K562 (cell line): ENCODE results near the gene DCAF4L1. TPM values are rescaled to one million over a fixed set of nuclear protein-coding genes. Genes with fewer than 3 reads are reported as not detected.

Source experiments
- E2F3 ChIP-seq: fragments of 250-450 bp; sonication (Bioruptor Pico); IDR thresholded peaks from 2 replicates; pipeline ENCODE4 v1.4.0; 2020; ENCODE audit warnings: mild to moderate bottlenecking
- NCOR1 ChIP-seq: fragments of 450-650 bp; IDR thresholded peaks from 2 replicates; pipeline ENCODE4 v1.6.1; 2016; ENCODE audit warnings: mild to moderate bottlenecking, moderate library complexity
- PTBP1 ChIP-seq: fragments of 200-400 bp; formaldehyde crosslinking; IDR thresholded peaks from 2 replicates; pipeline ENCODE4 v1.6.1; 2017; ENCODE audit warnings: low read depth, low read length
- RNF2 ChIP-seq: sonication (generic); IDR thresholded peaks from 2 replicates; pipeline ENCODE4 v1.6.1; 2016
- ZNF134 ChIP-seq: fragments of 250-450 bp; sonication (Bioruptor Pico); conservative IDR thresholded peaks from 2 replicates; pipeline ENCODE4 v1.4.0; 2020
- ZNF184 ChIP-seq: sonication (generic); formaldehyde crosslinking; IDR thresholded peaks from 2 replicates; pipeline ENCODE4 v1.5.0; 2020; ENCODE audit warnings: missing genetic modification reagents
- ZNF589 ChIP-seq: fragments of 200-800 bp; sonication (Bioruptor generic); IDR thresholded peaks from 2 replicates; pipeline ENCODE4 v1.6.1; 2016; ENCODE audit warnings: low read depth, missing genetic modification characterization, missing compliant biosample characterization
- polyA plus RNA-seq, 8 experiments: library from polyadenylated mRNA; depleted of rRNA in 4 of 8; stranded (reverse) in 5 of 8; unstranded in 3 of 8; fragments of >200 nt; fragmentation: Nextera tagmentation in 2 of 8; fragmentation: Illumina TruSeq in 1 of 8; extraction: Ambion mirVana in 2 of 8; extraction: Trizol in 1 of 8; gene quantifications; 2 replicates each; pipeline versions ENCODE4 v1.2.1 to v1.2.3, GENCODE V29; 2011 to 2014; ENCODE audit warnings: inconsistent platforms in 1 of 8, missing spikeins in 1 of 8
- total RNA-seq, 7 experiments: library from RNA; depleted of rRNA in 6 of 7; stranded (reverse); fragments of >200 nt in 6 of 7; fragmentation: Illumina TruSeq in 2 of 7; extraction: Trizol in 2 of 7; gene quantifications; 2 replicates each; pipeline versions ENCODE4 v1.2.1 to v1.2.3, GENCODE V29; 2011 to 2021; ENCODE audit warnings: low replicate concordance in 1 of 7
- TF ChIP-seq, protein P1 (sequence below), 2 experiments: fragments of 150-350 bp in 1 of 2; IDR thresholded peaks; 2 replicates each; pipeline ENCODE4 v1.6.1; 2012 to 2016; ENCODE audit warnings: low read depth in 2 of 2, low read length in 2 of 2, mild to moderate bottlenecking in 1 of 2, moderate library complexity in 1 of 2

Gene DCAF4L1
- total and polyA plus RNA-seq, 9 of the 15 experiments (the other 6 are each of a cell fraction or from before 2014, with no cell fraction given), result 0.17 to 0.64 (median 0.36) TPM

DNA sequence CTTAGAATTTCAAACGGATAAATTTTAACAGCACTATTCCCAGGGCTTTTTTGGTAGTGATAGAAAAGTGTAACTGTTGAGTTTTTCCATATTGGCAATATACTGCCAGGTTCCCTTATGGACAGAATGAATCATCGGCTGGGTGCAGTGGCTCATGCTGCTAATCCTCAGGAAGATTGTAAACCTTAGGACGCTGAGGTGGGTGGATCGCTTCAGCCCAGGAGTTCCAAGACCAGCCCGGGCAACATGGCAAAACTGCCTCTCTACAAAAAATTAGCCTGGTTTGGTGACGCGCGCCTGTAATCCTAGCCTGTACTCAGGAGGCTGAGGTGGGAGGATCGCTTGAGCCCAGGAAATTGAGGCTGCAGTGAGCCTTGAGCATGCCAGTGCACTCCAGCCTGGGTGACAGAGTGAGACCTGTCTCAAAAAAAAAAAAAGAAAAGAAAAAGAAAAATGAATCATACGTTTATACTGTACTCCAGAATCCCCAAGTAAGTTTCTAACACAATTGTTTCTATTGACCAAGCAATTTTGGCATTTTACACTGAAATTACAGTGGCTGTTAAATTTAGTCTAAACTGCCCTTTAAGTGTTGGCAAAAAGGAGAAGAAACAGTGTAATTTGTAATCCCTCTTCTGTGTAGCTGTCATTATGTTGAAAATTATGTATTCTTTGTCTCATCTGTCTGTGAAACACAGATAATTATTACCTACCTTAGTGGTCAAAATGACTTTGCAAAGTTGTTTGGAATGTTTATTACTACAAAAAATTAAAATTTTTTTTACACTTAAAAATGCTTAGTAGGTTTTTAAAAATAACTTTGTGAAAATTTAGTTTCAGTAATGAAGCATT, 10.6 kb downstream of the DCAF4L1 start (continued):
- TF ChIP-seq E2F3 (no peak), ZNF134 (CRISPR knock-in tag) (no peak), NCOR1 (no peak), ZNF184 (CRISPR knock-in tag) (no peak), PTBP1 (no peak), RNF2 (no peak), ZNF589 (CRISPR knock-in tag) (no peak)
- TF ChIP-seq, protein P1, sequence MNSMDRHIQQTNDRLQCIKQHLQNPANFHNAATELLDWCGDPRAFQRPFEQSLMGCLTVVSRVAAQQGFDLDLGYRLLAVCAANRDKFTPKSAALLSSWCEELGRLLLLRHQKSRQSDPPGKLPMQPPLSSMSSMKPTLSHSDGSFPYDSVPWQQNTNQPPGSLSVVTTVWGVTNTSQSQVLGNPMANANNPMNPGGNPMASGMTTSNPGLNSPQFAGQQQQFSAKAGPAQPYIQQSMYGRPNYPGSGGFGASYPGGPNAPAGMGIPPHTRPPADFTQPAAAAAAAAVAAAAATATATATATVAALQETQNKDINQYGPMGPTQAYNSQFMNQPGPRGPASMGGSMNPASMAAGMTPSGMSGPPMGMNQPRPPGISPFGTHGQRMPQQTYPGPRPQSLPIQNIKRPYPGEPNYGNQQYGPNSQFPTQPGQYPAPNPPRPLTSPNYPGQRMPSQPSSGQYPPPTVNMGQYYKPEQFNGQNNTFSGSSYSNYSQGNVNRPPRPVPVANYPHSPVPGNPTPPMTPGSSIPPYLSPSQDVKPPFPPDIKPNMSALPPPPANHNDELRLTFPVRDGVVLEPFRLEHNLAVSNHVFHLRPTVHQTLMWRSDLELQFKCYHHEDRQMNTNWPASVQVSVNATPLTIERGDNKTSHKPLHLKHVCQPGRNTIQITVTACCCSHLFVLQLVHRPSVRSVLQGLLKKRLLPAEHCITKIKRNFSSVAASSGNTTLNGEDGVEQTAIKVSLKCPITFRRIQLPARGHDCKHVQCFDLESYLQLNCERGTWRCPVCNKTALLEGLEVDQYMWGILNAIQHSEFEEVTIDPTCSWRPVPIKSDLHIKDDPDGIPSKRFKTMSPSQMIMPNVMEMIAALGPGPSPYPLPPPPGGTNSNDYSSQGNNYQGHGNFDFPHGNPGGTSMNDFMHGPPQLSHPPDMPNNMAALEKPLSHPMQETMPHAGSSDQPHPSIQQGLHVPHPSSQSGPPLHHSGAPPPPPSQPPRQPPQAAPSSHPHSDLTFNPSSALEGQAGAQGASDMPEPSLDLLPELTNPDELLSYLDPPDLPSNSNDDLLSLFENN (IDR thresholded peaks at IDR 0.05; ENCODE audit: low read depth in 2 of 2, low read length in 2 of 2), result no peak
- TF ChIP-seq, all 486 proteins: peak for 22
